OCI-LY3 (cell line): ENCODE measurements around the gene TMPRSS3.

Experiments
- CTCF ChIP-seq: fragments of 200-600, 300-600 bp; sonication (generic); IDR thresholded peaks from 2 replicates; pipeline ENCODE4 v1.5.1; 2014; ENCODE audit warnings: antibody characterized with exemption, low read length, low read depth
- EZH2phosphoT487 ChIP-seq: fragments of 200-600 bp; shearing (Covaris generic); IDR thresholded peaks from 2 replicates; pipeline ENCODE4 v1.6.1; 2018; ENCODE audit warnings: antibody characterized with exemption, mixed run types, low read depth

DNA sequence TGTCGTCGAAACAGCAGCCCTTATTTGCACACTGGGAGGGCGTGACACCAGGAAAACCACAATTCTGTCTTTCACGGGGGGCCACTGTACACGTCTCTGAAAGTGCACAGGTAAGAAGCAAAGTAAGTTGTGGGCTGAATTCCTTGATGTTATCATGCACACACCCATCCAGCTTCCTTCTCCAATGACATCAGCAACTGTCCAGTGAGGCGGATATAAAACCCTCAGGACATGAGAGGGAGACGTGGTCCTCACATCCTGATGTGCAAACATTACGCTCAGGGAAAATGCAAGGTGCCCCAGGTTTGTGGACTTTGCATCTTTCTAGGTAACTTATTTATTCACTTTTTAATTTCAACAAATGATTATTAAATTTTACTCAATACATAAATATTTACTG lies 32.5 kb downstream of the TMPRSS3 start:
- TF ChIP-seq CTCF = no peak
- TF ChIP-seq EZH2phosphoT487 = no peak
